ENCODE data around the gene RFC5. TPM values are rescaled to one million over a fixed set of nuclear protein-coding genes. Genes with fewer than 3 reads are reported as not detected.

RFC5 gene
- total RNA-seq, 1 donor from 2014 or later, result 7.3 TPM

DNA sequence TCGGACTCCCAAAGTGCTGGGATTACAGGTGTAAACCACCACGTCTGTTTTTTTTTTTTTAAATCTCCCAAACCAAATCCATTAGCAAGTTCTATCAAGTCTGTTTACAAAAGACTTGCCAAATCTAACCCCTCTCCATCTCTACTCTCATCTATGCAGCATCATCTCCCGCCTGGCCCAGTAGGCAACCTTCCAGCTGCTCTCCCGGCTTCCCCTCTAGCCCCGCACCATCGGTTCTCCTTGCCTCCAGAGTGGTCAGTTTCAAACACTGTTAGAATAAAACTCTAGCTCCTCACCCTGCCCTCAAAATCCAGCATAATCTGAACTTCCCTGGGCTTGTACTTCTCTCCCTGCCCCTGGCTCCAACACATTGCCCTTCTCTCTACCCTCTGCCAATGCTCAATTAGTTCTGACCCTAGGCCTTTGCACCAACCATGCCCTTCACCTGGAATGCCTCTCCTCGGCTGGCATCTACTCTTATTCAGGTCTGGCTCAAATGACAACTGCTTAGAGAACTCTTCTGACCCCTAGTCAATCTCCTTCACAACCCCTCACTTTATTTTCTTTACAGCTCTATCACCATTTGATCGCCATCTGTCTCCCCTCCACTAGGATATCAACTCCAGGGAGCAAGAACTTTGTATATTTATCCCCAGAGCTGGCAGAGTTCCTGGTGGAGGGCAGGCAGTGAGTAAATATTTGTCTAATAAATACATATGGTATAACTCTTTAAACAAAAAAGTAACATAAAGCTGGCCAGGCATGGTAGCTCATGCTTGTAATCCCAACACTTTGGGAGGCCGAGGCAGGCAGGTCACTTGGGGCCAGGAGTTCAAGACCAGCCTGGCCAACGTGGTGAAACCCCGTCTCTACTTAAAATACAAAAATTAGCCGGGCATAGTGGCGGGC lies 39.6 kb downstream of the RFC5 start:
- Histone ChIP-seq H3K36me3 (peaks cover 11% of the 10 kb centered on the region), H3K27me3 (ENCODE audit: low read depth) (no peaks in the 10 kb centered on the region), H3K4me3 (no peak overlapping the region), H3K27ac (no peak overlapping the region), H3K9me3 (no peaks in the 10 kb centered on the region), H3K4me1 (peaks cover 66% of the 10 kb centered on the region)
- DNase-seq (no peak), ATAC-seq (no peak)
- TF ChIP-seq, protein P1, sequence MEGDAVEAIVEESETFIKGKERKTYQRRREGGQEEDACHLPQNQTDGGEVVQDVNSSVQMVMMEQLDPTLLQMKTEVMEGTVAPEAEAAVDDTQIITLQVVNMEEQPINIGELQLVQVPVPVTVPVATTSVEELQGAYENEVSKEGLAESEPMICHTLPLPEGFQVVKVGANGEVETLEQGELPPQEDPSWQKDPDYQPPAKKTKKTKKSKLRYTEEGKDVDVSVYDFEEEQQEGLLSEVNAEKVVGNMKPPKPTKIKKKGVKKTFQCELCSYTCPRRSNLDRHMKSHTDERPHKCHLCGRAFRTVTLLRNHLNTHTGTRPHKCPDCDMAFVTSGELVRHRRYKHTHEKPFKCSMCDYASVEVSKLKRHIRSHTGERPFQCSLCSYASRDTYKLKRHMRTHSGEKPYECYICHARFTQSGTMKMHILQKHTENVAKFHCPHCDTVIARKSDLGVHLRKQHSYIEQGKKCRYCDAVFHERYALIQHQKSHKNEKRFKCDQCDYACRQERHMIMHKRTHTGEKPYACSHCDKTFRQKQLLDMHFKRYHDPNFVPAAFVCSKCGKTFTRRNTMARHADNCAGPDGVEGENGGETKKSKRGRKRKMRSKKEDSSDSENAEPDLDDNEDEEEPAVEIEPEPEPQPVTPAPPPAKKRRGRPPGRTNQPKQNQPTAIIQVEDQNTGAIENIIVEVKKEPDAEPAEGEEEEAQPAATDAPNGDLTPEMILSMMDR (IDR thresholded peaks at IDR 0.05), result no peak
- intact Hi-C loops (cut with DNase I), result no loop called here

DNA sequence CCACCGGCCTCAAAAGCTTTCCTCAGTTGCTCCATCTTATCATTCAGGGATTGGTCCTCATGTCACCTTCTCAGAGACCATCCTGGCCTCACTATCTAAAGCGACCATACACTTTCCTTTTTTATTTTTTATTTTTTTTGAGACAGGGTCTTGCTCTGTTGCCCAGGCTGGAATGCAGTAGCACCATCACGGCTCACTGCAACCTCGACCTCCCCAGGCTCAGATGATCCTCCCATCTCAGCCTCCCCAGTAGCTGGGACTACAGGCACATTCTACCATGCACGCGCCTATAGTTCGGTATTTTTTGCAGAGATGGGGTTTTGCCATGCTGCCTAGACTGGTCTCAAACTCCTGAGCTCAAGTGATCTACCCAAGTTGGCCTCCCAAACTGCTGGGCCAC lies 41.7 kb downstream of the RFC5 start:
- no peak for ATAC-seq
- no peak for DNase-seq
- no peaks in the 10 kb centered on the region for H3K27me3 ChIP-seq (ENCODE audit: low read depth)
- no peaks in the 10 kb centered on the region for H3K9me3 ChIP-seq
- TF ChIP-seq, protein P1 (IDR thresholded peaks at IDR 0.05), result no peak
- H3K4me1 ChIP-seq, result peaks cover 53% of the 10 kb centered on the region
- no peak overlapping the region for H3K27ac ChIP-seq
- H3K4me3 ChIP-seq, result no peak overlapping the region
- intact Hi-C loops (cut with DNase I), result no loop called here
- H3K36me3 ChIP-seq, result no peaks in the 10 kb centered on the region

DNA sequence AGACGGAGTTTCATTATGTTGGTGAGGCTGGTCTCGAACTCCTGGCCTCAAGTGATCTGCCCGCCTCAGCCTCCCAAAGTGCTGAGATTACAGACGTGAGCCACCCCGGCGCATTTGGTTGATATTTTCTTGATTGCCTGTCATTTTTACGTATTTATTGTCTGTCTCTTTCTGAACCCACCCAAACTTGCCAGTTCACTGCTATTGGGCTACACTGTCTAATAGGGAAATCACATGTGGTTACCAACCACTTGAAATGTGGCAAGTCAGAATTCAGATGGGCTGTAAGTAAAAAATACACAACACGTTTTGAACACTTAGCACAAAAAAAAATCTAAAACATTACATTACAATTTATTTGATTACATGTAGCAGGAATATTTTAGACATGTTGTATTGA lies 42.4 kb downstream of the RFC5 start:
- no peaks in the 10 kb centered on the region for H3K9me3 ChIP-seq
- no peak for DNase-seq
- no peak for ATAC-seq
- no peaks in the 10 kb centered on the region for H3K36me3 ChIP-seq
- H3K4me3 ChIP-seq, result no peak overlapping the region
- TF ChIP-seq, protein P1 (IDR thresholded peaks at IDR 0.05), result no peak
- H3K27ac ChIP-seq, result peak overlapping the region; percentile 94
- peaks cover 53% of the 10 kb centered on the region for H3K4me1 ChIP-seq
- H3K27me3 ChIP-seq (ENCODE audit: low read depth), result no peaks in the 10 kb centered on the region
- intact Hi-C loops (cut with DNase I), result no loop called here

DNA sequence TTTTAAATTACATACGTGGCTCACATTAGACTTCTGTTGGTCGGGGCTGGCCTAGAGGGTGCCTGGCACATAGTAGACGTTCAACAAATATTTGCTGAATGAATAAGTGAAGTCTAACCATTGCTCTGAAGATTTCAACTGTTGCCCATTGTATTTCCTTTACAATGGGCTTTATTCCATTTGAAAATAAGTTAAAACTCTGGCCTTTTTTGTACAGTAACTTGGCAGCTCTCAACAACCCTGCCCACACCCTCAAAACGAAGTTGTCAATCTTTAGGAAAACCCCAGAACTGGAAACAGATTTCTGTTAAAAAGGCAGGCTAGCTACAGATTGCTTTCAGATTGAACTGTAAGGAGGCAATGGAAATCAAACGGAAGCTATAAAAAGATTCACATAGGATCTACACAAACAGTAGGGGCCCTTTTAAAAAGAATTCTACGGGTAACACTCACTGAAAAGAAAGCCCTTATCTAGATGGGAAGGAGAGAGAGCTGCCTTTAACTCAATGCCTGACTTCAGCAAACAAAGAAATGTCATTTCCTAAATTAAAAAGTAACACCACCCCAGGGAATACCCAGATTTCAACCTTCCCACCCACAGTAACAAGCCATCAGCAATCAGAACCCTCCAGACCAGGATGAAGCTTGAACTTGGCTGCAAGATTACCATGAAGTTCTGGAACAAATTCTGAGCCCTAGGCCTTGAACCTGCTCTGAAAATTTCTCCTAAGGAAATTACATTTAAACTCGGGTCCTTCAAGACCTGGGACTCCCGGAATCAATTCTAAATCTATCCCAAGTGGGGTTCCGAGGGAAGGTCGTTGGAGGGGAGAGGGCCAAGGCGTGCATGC lies 43.1 kb downstream of the RFC5 start:
- TF ChIP-seq, protein P1 (IDR thresholded peaks at IDR 0.05), result no peak
- H3K27ac ChIP-seq, result peak overlapping the region; percentile 94
- H3K36me3 ChIP-seq, result no peaks in the 10 kb centered on the region
- H3K27me3 ChIP-seq (ENCODE audit: low read depth), result no peaks in the 10 kb centered on the region
- intact Hi-C loops (cut with DNase I), result no loop called here
- DNase-seq, result no peak
- H3K9me3 ChIP-seq, result no peaks in the 10 kb centered on the region
- peak overlapping the region; percentile 78 for H3K4me3 ChIP-seq
- H3K4me1 ChIP-seq, result peaks cover 53% of the 10 kb centered on the region
- ATAC-seq, result no peak

DNA sequence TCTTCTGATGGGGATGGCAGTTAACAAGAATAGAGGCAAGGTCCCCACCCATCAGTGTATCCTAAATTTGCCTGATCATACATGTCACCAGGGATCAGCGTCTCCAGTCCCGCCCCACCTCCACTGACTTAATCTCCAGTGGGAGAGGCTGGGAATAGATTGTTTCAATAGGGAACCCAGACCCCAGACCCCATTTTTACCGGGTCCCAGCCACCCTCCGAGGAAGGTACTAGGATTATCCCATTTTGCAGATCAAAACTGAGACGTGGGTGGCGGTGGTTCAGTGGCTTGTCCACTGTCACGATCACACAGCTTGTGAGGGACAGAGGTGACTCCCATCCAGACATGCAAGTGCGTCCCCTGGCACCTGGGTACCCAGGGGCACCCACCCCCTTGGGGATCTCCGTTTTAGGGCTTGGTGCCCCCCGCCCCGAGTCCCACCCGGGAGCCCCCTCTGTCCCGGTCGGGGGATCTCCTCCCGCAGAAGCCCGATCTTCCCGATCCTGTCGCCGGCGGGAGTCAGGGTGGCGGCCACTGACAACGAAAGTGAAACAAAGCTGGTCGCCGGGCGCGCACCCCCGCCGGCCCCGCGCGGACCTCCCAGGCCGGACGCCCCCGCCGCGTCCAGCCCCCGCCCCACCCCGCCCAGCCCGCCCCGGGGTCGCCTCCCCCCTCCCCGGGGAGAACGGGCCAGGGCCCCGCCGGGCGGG lies 44.0 kb downstream of the RFC5 start:
- peak overlapping the region; percentile 78 for H3K4me3 ChIP-seq
- no peaks in the 10 kb centered on the region for H3K36me3 ChIP-seq
- TF ChIP-seq, protein P1 (IDR thresholded peaks at IDR 0.05), result no peak
- intact Hi-C loops (cut with DNase I), result no loop called here
- ATAC-seq (peak; percentile 63 to 66), DNase-seq (peak; percentile 78)
- H3K9me3 ChIP-seq, result no peaks in the 10 kb centered on the region
- no peaks in the 10 kb centered on the region for H3K27me3 ChIP-seq (ENCODE audit: low read depth)
- H3K4me1 ChIP-seq, result peaks cover 55% of the 10 kb centered on the region
- H3K27ac ChIP-seq, result peak overlapping the region; percentile 94
